Renal cortex interstitium (tissue), 15 donors: ENCODE results near the gene ZFYVE19. TPM values are rescaled to one million over a fixed set of nuclear protein-coding genes. Genes with fewer than 3 reads are reported as not detected.

Source experiments
- DNase-seq, 11 donors: peaks; one replicate each; pipeline ENCODE4 v3.0.0-alpha.2; 2013; ENCODE audit warnings: low read depth in 9 of 11, low spot score in 4 of 11; ENCODE audit errors: extremely low read depth in 1 of 11
- long read RNA-seq, 16 experiments: transcript quantifications; one replicate each; lab custom pipeline, GENCODE V29; 2026
- polyA plus RNA-seq, 3 donors: library from polyadenylated mRNA; unstranded; fragments of 120-200 nt; gene quantifications; one replicate each; pipeline ENCODE4 v1.2.1, GENCODE V29; 2013; ENCODE audit not compliant: insufficient read length in 3 of 3

Gene ZFYVE19
- polyA plus RNA-seq: 10 to 100 TPM; 23.9 to 29.1 (median 28.4) TPM
- long read RNA-seq, donor 1, partial matches to known transcripts: 6 of 8 reads
- long read RNA-seq, donor 1, other reads (novel, unspliced or antisense): 0 of 8 reads
- long read RNA-seq, donor 2, partial matches to known transcripts: 0 of 3 reads
- long read RNA-seq, donor 2, other reads (novel, unspliced or antisense): 0 of 3 reads
- long read RNA-seq, donor 3, partial matches to known transcripts: 0 of 7 reads
- long read RNA-seq, donor 3, other reads (novel, unspliced or antisense): 0 of 7 reads
- long read RNA-seq, donor 4, partial matches to known transcripts: 0 of 1 reads
- long read RNA-seq, donor 4, other reads (novel, unspliced or antisense): 0 of 1 reads
- long read RNA-seq, donor 5: 0 reads
- long read RNA-seq, donor 6, partial matches to known transcripts: 0 of 3 reads
- long read RNA-seq, donor 6, other reads (novel, unspliced or antisense): 0 of 3 reads
- long read RNA-seq, donor 7, partial matches to known transcripts: 0 of 5 reads
- long read RNA-seq, donor 7, other reads (novel, unspliced or antisense): 0 of 5 reads
- long read RNA-seq, donor 8: 0 reads
- long read RNA-seq, donor 9, transcript ZFYVE19-203 (11 exons, 2,775 nt): major isoform, 5 of 8 reads
- long read RNA-seq, donor 9, partial matches to known transcripts: 0 of 8 reads
- long read RNA-seq, donor 9, other reads (novel, unspliced or antisense): 0 of 8 reads
- long read RNA-seq, donor 10, partial matches to known transcripts: 0 of 5 reads
- long read RNA-seq, donor 10, other reads (novel, unspliced or antisense): 0 of 5 reads
- long read RNA-seq, donor 11, partial matches to known transcripts: 0 of 3 reads
- long read RNA-seq, donor 11, other reads (novel, unspliced or antisense): 0 of 3 reads
- long read RNA-seq, donor 12: 0 reads
- long read RNA-seq, donor 13: 0 reads
- long read RNA-seq, donor 14, partial matches to known transcripts: 0 of 4 reads
- long read RNA-seq, donor 14, other reads (novel, unspliced or antisense): 0 of 4 reads
- long read RNA-seq, donor 15, partial matches to known transcripts: 0 of 1 reads
- long read RNA-seq, donor 15, other reads (novel, unspliced or antisense): 0 of 1 reads
- long read RNA-seq, donor 16, transcript ZFYVE19-203 (11 exons, 2,775 nt): major isoform, 8 of 11 reads
- long read RNA-seq, donor 16, partial matches to known transcripts: 0 of 11 reads
- long read RNA-seq, donor 16, other reads (novel, unspliced or antisense): 0 of 11 reads

DNA sequence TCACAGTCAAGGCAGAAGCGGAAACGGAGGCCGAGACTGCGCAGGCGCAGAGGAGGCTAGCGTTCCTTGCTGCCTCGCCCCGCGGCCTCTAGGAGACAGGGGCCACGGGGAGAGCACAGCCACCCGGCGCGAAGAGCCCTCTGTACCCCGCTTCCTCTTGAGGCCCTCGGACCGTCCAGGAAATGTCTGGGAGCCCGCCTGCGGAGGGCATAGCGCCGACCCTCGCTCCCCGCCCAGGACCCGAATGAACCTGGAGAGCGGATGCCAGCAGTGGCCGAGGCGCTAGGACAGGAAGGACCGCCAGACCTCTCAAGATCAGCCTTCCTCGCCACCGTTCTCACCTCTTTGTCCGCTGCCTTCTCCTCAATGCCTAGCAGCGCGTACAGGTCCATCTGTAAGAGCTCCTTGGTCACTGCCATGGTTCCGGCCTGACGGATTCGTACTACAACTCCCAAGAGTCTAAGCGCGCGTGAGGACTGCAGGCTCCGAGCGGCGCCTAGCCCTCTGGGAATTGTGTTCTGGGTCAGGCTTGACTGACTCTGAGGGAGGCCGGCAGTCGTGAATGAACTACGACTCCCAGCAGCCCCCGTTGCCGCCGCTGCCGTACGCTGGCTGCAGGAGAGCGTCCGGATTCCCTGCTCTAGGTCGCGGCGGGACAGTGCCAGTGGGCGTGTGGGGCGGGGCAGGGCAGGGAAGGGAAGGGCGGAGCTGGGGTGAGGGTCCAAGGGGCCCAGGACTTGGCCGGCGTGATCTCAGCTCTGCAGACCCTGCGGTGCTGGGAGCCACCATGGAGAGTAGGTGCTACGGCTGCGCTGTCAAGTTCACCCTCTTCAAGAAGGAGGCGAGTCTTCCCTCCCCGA, at the start of gene ZFYVE19, which contains the start of gene DNAJC17:
Gene ZFYVE19, plus strand, starts transcription at position 62 of the 860 bp plus-strand sequence. Its CDS starts 501 bp downstream, at position 563.
Gene DNAJC17, minus strand, starts transcription at position 446 of the 860 bp plus-strand sequence. Its CDS starts 27 bp downstream, at position 419.
- DNase-seq: peak; percentile 92 to 98 (median 96)

DNA sequence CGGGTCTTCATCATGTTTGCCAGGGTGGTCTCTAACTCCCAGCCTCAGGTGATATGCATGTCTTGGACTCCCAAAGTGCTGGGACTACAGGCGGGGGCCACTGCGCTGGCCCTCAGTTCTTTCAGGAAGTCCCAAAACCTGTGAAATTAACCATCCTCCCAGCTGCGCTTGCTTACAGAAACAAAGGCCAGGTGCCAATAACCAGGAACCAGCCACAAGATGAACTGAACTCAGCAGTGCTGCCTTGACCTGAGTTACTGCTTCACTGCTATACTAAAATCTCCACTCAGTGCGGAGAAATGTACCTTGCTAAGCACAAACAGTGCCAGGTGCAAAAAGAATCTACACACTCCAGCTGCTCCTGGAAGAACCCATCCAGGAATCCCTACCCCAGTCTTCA, 46.9 kb upstream of the ZFYVE19 start:
- no peak for DNase-seq

- peak in 4 of 11 donors; percentile 60 to 79 (median 68) for DNase-seq
Observed at GRCh38 chr15:40762919-40763800, 43.7 kb upstream of the ZFYVE19 start.

DNA sequence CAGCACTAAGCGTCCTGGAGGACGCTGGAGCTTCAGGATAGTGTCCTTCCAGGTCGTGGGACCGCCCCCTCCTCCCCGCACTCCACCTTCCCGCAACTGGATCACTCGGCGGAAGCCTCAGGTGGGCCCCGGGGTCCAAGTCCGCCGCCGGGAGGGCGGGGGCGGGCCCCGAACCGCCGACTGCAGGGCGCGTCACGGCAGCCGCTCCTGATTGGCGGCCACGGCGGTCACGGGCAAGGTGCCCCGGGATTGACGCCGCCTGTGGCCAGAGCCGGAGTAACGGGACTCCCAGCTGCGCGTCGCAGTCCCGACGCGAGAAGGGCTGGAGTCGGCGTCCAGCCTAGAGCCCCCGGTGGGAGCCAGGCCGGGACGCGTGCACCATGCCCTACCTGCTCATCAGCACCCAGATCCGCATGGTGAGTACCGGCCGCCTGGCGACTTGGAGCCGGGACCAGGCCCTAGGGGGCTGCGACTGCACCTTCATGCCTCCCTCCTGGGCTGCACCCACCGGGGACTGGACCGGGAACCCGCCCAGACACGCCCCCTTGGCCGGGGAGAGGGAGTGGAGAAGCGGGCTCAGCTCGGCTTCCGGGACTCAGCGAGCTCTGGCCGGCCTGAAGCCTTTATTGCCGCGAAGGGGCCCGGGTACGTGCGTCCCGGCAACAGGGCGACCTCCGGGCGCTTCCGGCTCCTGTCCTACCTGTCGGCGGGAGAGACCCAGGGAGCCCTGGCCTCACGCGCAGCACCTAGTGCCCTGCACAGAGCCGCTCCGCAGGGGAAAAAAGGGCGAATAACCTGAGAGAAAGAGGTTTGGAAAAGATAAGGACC, 42.9 kb upstream of the ZFYVE19 start, which contains the start of gene GCHFR:
Gene GCHFR, plus strand, starts transcription at position 268 of the 828 bp plus-strand sequence. Its CDS starts 113 bp downstream, at position 381.
- peak in 4 of 11 donors; percentile 56 to 73 (median 70) for DNase-seq

DNA sequence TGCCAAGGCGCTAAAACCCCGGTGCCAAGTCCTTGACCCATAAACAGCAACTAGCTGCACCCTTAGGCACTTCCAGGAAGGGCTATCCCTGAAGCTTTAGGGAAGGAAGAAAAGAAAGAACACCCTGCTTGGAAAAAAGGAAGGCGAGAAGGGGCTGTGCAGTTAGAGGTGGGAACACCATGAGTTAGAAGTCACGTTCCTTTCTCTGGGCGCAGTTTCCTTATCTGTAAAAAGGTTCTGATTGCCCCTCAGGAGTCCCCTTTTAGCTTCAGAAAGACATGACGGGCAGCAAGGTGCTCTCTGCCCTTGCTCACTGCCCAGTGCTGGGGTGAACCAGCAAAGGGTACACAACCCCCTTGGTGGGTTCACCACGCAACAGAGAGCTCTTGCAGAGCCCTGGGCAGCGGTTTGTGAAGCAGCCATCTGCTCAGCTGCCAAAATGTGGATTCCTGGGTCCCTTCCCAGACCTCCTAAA, 42.2 kb upstream of the ZFYVE19 start:
- no peak for DNase-seq

DNA sequence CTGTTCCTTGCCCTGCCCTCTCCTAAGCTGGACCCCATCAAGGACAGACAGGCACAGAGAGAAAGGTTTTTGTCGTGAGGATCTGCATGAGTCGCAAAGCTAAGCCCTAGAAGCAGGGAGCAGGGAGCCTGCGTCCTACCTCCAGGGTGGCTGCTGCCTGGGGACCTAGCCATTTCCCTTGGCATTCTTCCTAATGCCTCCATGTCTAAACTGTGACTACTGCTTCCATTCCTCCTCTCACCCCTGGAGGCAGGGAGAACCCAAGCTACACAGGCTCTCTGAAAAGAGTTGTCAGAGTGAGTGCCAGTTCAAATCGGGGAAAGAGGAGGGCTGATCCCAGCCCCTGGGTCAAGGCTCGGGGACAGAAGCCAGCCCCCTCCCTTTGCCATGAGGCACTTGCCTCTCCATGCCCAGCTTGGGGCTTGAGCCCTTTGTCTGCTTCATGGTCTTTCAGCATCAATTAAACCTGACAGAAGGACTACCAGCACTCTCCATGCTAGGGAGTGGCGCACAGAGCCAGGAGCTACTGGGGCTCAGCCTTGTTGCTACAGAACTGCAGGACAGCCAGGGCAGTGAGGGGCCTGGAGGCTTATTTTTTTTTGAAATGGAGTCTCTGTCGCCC, 40.6 kb upstream of the ZFYVE19 start:
- no peak for DNase-seq

GRCh38 chr15:40766906-40767837, 39.7 kb upstream of the ZFYVE19 start:
- DNase-seq: no peak

GRCh38 chr15:40767838-40768500, 38.9 kb upstream of the ZFYVE19 start:
- DNase-seq: no peak

GRCh38 chr15:40768521-40769273, 38.2 kb upstream of the ZFYVE19 start:
- DNase-seq: no peak

- DNase-seq: peak in 4 of 11 donors; percentile 63 to 74 (median 69)
Observed at GRCh38 chr15:40769274-40770146, 37.4 kb upstream of the ZFYVE19 start, which contains the start of gene C15orf62. C15orf62 (plus strand) TSS chr15:40769980; CDS start chr15:40770496, 516 bp downstream.

- no peak for DNase-seq
Observed at GRCh38 chr15:40770147-40770721, 36.7 kb upstream of the ZFYVE19 start.

DNA sequence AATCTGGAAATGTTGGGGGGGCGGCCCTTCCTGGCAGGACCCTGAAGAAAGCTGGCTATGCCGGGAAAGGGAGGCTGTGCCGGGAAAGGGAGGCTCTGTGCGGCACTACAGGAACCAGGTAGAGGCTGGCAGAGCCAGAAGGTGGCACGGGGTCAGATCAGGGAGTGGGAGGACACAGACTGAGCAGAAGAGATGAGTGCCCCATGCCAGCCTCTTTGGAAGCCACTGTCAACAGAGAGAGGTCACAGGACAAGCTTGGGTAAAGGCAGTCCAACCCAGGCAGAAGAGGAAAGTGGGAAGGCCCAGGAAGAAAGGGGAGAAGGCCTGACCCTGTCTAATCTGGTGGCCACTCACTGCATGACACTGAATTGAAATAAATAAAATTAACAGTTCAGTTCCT, 35.6 kb upstream of the ZFYVE19 start:
- no peak for DNase-seq
